Activated CD4-positive, alpha-beta T cell treated with anti-CD3 and anti-CD28 coated beads, Interleukin-10, Interleukin-2, amounts not matched to agents 100 ng/mL and 50 ng/mL, durations not matched to agents 16 hours and 8 hours (primary cell): Measurements from ENCODE around the gene ADAMTSL3.
"Not testable (repeated sequence)": the region's sequence is repeated elsewhere in the genome, so short reads cannot be mapped to it uniquely, and the experiment has no call there.

Experiments used
- DNase-seq: peaks from one replicate; pipeline ENCODE4 v3.0.0-alpha.2; 2020

Gene ADAMTSL3

GRCh38 chr15:83657549-83657948 is 3.6 kb downstream of the ADAMTSL3 start:
- DNase-seq, result no peak

- no peak for DNase-seq
Measured at GRCh38 chr15:83658430-83659416, 4.8 kb downstream of the ADAMTSL3 start.

- no peak for DNase-seq
Measured at GRCh38 chr15:83659417-83659812, 5.5 kb downstream of the ADAMTSL3 start.

- DNase-seq, result no peak
Measured at GRCh38 chr15:83665480-83665879, 11.6 kb downstream of the ADAMTSL3 start.

GRCh38 chr15:83670672-83671229 is 16.8 kb downstream of the ADAMTSL3 start:
- no peak for DNase-seq

- no peak for DNase-seq
Measured at GRCh38 chr15:83671603-83672002, 17.7 kb downstream of the ADAMTSL3 start.

- no peak for DNase-seq
Measured at GRCh38 chr15:83673385-83673784, 19.5 kb downstream of the ADAMTSL3 start.

- DNase-seq, result no peak
Measured at GRCh38 chr15:83682476-83683088, 28.7 kb downstream of the ADAMTSL3 start.

GRCh38 chr15:83685916-83686332 is 32.0 kb downstream of the ADAMTSL3 start:
- DNase-seq, result no peak

- DNase-seq, result no peak
Measured at GRCh38 chr15:83688201-83688600, 34.3 kb downstream of the ADAMTSL3 start.

GRCh38 chr15:83690676-83691075 is 36.8 kb downstream of the ADAMTSL3 start:
- DNase-seq, result no peak

GRCh38 chr15:83692746-83693581 is 39.0 kb downstream of the ADAMTSL3 start:
- DNase-seq, result no peak

- DNase-seq, result no peak
Measured at GRCh38 chr15:83694015-83694414, 40.1 kb downstream of the ADAMTSL3 start.

- DNase-seq, result no peak
Measured at GRCh38 chr15:83694536-83694935, 40.6 kb downstream of the ADAMTSL3 start.

GRCh38 chr15:83695246-83695645 is 41.3 kb downstream of the ADAMTSL3 start:
- DNase-seq, result no peak

- no peak for DNase-seq
Measured at GRCh38 chr15:83695901-83696425, 42.0 kb downstream of the ADAMTSL3 start.

- DNase-seq, result no peak
Measured at GRCh38 chr15:83697716-83698115, 43.8 kb downstream of the ADAMTSL3 start.

- DNase-seq, result no peak
Measured at GRCh38 chr15:83698294-83698693, 44.4 kb downstream of the ADAMTSL3 start.

GRCh38 chr15:83699028-83699427 is 45.1 kb downstream of the ADAMTSL3 start:
- DNase-seq, result no peak

- DNase-seq, result no peak
Measured at GRCh38 chr15:83700082-83700481, 46.2 kb downstream of the ADAMTSL3 start.

GRCh38 chr15:83702314-83702713 is 48.4 kb downstream of the ADAMTSL3 start:
- not testable (repeated sequence) for DNase-seq

GRCh38 chr15:83708328-83708727 is 54.4 kb downstream of the ADAMTSL3 start:
- no peak for DNase-seq

GRCh38 chr15:83709241-83709640 is 55.3 kb downstream of the ADAMTSL3 start:
- DNase-seq, result no peak
